IMR-90 (cell line): Measurements from ENCODE around the gene ARMC9. TPM values are rescaled to one million over a fixed set of nuclear protein-coding genes. Genes with fewer than 3 reads are reported as not detected.

Source experiments
- ATAC-seq: fragments of 200-7000 bp; cut with Tn5 transposase; 2 replicates; pipeline ENCODE4 v1.9.1; 2020; ENCODE audit warnings: low read depth, mild to moderate bottlenecking, moderate library complexity
- BruUV-seq: library from RNA; stranded (reverse); fragments of 400-500 nt; replicated peaks from 2 replicates; lab custom pipeline; 2021; lab: Mats Ljungman, UMichigan
- CTCF ChIA-PET: fragments of 300-600 bp; formaldehyde crosslinking; extraction: SDS; loops from one replicate; lab custom pipeline; 2021; ENCODE audit warnings: antibody characterized with exemption; lab: Yijun Ruan, JAX
- POLR2A ChIA-PET: fragments of 300-600 bp; sonication (Branson Sonifier 250); formaldehyde crosslinking; loops from one replicate; lab custom pipeline; 2022; ENCODE audit warnings: antibody characterized with exemption; ENCODE audit not compliant: unreplicated experiment; lab: Charles Lee
- DNase-seq: peaks from one replicate; pipeline ENCODE4 v3.0.0; 2013
- H2AFZ ChIP-seq: replicated peaks from 2 replicates; pipeline ENCODE3; 2013; ENCODE audit warnings: low read length, mild to moderate bottlenecking; ENCODE audit not compliant: poor library complexity
- H2AK5ac ChIP-seq: 2 replicates; pipeline ENCODE4 v1.6.1; 2013; ENCODE audit warnings: low read depth, low read length, inconsistent platforms
- H2AK9ac ChIP-seq: replicated peaks from 2 replicates; pipeline ENCODE3; 2013; ENCODE audit warnings: mild to moderate bottlenecking, low read depth, low read length, moderate library complexity; ENCODE audit not compliant: poor library complexity
- H2BK120ac ChIP-seq: 2 replicates; pipeline ENCODE4 v1.6.1; 2013; ENCODE audit warnings: low read depth, low read length, inconsistent platforms
- H2BK15ac ChIP-seq: 3 replicates; pipeline ENCODE4 v1.6.1; 2013; ENCODE audit warnings: low read depth, low read length, inconsistent platforms
- H2BK20ac ChIP-seq: 2 replicates; pipeline ENCODE4 v1.6.1; 2013; ENCODE audit warnings: low read depth, mild to moderate bottlenecking, inconsistent platforms, low read length, moderate library complexity
- H2BK5ac ChIP-seq: 2 replicates; pipeline ENCODE4 v1.6.1; 2013; ENCODE audit warnings: mild to moderate bottlenecking, low read depth, low read length, inconsistent platforms; ENCODE audit not compliant: poor library complexity, severe bottlenecking
- H3K14ac ChIP-seq: replicated peaks from 2 replicates; pipeline ENCODE4 v1.6.1; 2013; ENCODE audit warnings: low read depth, low read length, inconsistent platforms
- H3K18ac ChIP-seq: 2 replicates; pipeline ENCODE4 v1.6.1; 2013; ENCODE audit warnings: low read depth, low read length, control low read depth
- H3K23ac ChIP-seq: 2 replicates; pipeline ENCODE4 v1.6.1; 2013; ENCODE audit warnings: low read depth, low read length, inconsistent platforms
- H3K27ac ChIP-seq: 2 replicates; pipeline ENCODE4 v1.5.1; 2013; ENCODE audit warnings: mild to moderate bottlenecking, control low read depth, low read length; ENCODE audit not compliant: insufficient read depth
- H3K27me3 ChIP-seq: 2 replicates; pipeline ENCODE4 v1.6.1; 2013; ENCODE audit warnings: low read length; ENCODE audit not compliant: control insufficient read depth, insufficient read depth
- H3K36me3 ChIP-seq: 2 replicates; pipeline ENCODE4 v1.6.1; 2013; ENCODE audit warnings: low read length, mixed read lengths; ENCODE audit not compliant: control insufficient read depth, insufficient read depth
- H3K4ac ChIP-seq: 2 replicates; pipeline ENCODE4 v1.6.1; 2013; ENCODE audit warnings: low read depth, low read length, inconsistent platforms
- H3K4me1 ChIP-seq: 2 replicates; pipeline ENCODE4 v1.6.1; 2013; ENCODE audit warnings: low read length, mixed read lengths; ENCODE audit not compliant: control insufficient read depth, insufficient read depth
- H3K4me2 ChIP-seq: 2 replicates; pipeline ENCODE4 v1.6.1; 2013; ENCODE audit warnings: low read depth, mild to moderate bottlenecking, control low read depth, low read length, moderate library complexity
- H3K4me3 ChIP-seq: 2 replicates; pipeline ENCODE4 v1.5.1; 2013; ENCODE audit warnings: low read depth, mild to moderate bottlenecking, control low read depth, low read length, moderate library complexity; ENCODE audit not compliant: insufficient read depth
- H3K56ac ChIP-seq: 2 replicates; pipeline ENCODE4 v1.6.1; 2013; ENCODE audit warnings: low read length, inconsistent platforms; ENCODE audit not compliant: insufficient read depth; ENCODE audit errors: extremely low read depth
- H3K79me1 ChIP-seq, 2 experiments: 2 replicates each; pipeline ENCODE4 v1.6.1; 2013; ENCODE audit warnings: low read length in 2 of 2, inconsistent platforms in 1 of 2, low read depth in 1 of 2
- H3K9ac ChIP-seq: 2 replicates; pipeline ENCODE4 v1.6.1; 2013; ENCODE audit warnings: low read depth, low read length, control low read depth
- H3K9me1 ChIP-seq: 2 replicates; pipeline ENCODE4 v1.6.1; 2013; ENCODE audit warnings: low read length, inconsistent platforms; ENCODE audit not compliant: insufficient read depth
- H3K9me3 ChIP-seq: 2 replicates; pipeline ENCODE4 v1.6.1; 2013; ENCODE audit warnings: low read length; ENCODE audit not compliant: control insufficient read depth, insufficient read depth
- H4K20me1 ChIP-seq: 2 replicates; pipeline ENCODE4 v1.6.1; 2013; ENCODE audit warnings: low read length, inconsistent platforms; ENCODE audit not compliant: insufficient read depth
- H4K5ac ChIP-seq: 2 replicates; pipeline ENCODE4 v1.6.1; 2013; ENCODE audit warnings: mild to moderate bottlenecking, low read depth, low read length, control low read depth
- H4K8ac ChIP-seq, 2 experiments: 2 replicates each; pipeline ENCODE4 v1.6.1; 2013; ENCODE audit warnings: low read depth in 2 of 2, low read length in 2 of 2, control low read depth in 1 of 2, inconsistent platforms in 1 of 2
- H4K91ac ChIP-seq: 2 replicates; pipeline ENCODE4 v1.6.1; 2013; ENCODE audit warnings: low read depth, low read length, inconsistent platforms; ENCODE audit not compliant: insufficient read depth
- BHLHE40 ChIP-seq: fragments of 150-350 bp; IDR thresholded peaks from 2 replicates; pipeline ENCODE4 v1.6.1; 2016; ENCODE audit warnings: mild to moderate bottlenecking, low read depth, low read length
- CHD1 ChIP-seq: IDR thresholded peaks from 2 replicates; pipeline ENCODE4 v1.6.1; 2012; ENCODE audit warnings: low read depth, low read length, improper control_type of control experiment
- NFE2L2 ChIP-seq: fragments of 150-350 bp; IDR thresholded peaks from 2 replicates; pipeline ENCODE4 v1.6.1; 2016; ENCODE audit warnings: low read depth, mild to moderate bottlenecking, low read length
- WGBS, 2 experiments: methylation state at CpG; one replicate each; pipeline versions ENCODE4 v1.1.5 to v1.1.7; 2013; ENCODE audit warnings: missing lambda C conversion rate in 2 of 2; ENCODE audit not compliant: insufficient read length in 1 of 2; ENCODE audit errors: extremely low coverage in 2 of 2; 5-methylcytosine and 5-hydroxymethylcytosine counted together
- dilution Hi-C: fragments of 300-500 bp; cut with HindIII; formaldehyde crosslinking; loops from one replicate; pipeline ENCODE4 v1.14.3; 2018; ENCODE audit warnings: low sequenced_read_pairs; ENCODE audit not compliant: unreplicated experiment
- in situ Hi-C: fragments of 300-500 bp; cut with MboI; formaldehyde crosslinking; loops from 3 replicates; pipeline ENCODE4 v1.14.3; 2019; ENCODE audit warnings: low sequenced_read_pairs, inconsistent platforms, mixed read lengths
- intact Hi-C: fragments of 100-400 bp; cut with micrococcal nuclease; formaldehyde crosslinking; loops from 2 replicates; pipeline ENCODE4 v1.10.0; 2022
- polyA plus RNA-seq, 3 experiments: library from polyadenylated mRNA; depleted of rRNA; stranded (reverse); fragments of >200 nt; gene quantifications; 2 replicates each; pipeline ENCODE4 v1.2.3, GENCODE V29; 2012; ENCODE audit warnings: low replicate concordance in 1 of 3
- total RNA-seq: library from RNA; depleted of rRNA; stranded (reverse); fragments of >200 nt; gene quantifications from 2 replicates; pipeline ENCODE4 v1.2.3, GENCODE V29; 2012

The ARMC9 gene
- total and polyA plus RNA-seq, 2 of the 4 experiments (the other 2 are of a cell fraction), result 36.0 to 46.6 TPM

DNA sequence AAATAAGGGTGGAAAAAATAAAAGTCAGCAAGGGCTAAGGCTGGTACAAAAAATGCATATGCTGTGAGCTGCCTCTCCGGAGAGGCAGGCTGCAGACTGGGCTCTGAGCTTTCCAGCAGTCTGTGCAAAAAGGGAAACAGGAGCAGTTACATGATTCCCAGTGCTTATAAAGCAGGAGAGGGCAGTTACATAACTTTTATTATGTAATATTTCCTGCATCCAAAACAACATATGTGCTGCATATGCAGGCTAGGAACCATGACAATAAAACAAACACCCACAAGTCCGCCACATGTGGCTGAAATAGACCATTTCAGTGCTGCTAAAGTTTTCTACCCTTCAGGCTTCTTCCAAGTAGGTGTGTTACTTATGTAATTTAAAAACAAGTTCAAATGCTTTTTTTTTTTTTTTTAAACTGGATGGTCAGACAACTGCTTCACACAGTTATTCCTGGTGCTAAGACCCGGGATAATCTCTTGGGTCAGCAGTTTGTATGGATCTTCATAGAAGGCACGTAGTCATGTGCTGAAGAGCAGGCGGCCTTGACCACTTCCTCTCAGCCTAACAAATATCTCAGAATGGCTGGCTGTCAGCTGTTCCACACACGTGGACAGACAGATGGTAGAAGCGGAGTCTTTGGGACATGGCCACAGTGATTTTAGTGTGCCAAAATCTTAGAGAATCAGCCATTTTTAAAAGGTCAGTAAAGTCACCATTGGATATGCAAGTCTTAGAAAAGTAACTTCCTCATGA is 43.5 kb downstream of the ARMC9 start:
- Histone ChIP-seq H2BK5ac (no peak overlapping the region), H2AK9ac (no peak overlapping the region), H2AFZ (no peak overlapping the region), H3K9me3 (no peaks in the 10 kb centered on the region), H2BK15ac (no peak overlapping the region), H3K79me1 (peaks cover 0 to 9% of the 10 kb centered on the region in 2 experiments; a peak in 2 of 4 replicates), H2AK5ac (no peak overlapping the region), H3K4me3 (no peak overlapping the region), H3K36me3 (peaks cover 38% of the 10 kb centered on the region), H3K23ac (0 out of 2 replicates have a peak overlapping the region, but pooled peaks have one; percentile 73), H2BK20ac (no peak overlapping the region), H3K4ac (no peak overlapping the region), H4K91ac (no peak overlapping the region), H3K27me3 (no peaks in the 10 kb centered on the region), H3K14ac (no peak overlapping the region), H4K8ac (no peak overlapping the region), H2BK120ac (no peak overlapping the region), H3K56ac (no peak overlapping the region), H4K5ac (no peak overlapping the region), H4K20me1 (no peaks in the 10 kb centered on the region), H3K9me1 (peaks cover 6% of the 10 kb centered on the region; the same call in 1 of the 2 replicates), H3K18ac (no peak overlapping the region), H3K4me2 (no peak overlapping the region), H3K4me1 (no peaks in the 10 kb centered on the region), H3K27ac (no peak overlapping the region), H3K9ac (no peak overlapping the region)
- dilution Hi-C loops, result no loop called here
- ATAC-seq (no peak), DNase-seq (no peak)
- WGBS, 2 experiments, result no CpG with 5 or more reads among the region's 7 CpGs
- ChIA-PET POLR2A (no interaction called here), CTCF (no interaction called here)
- in situ Hi-C loops, result no loop called here
- TF ChIP-seq NFE2L2, result no peak
- no peak for TF ChIP-seq BHLHE40
- TF ChIP-seq CHD1, result no peak
- no TSS peak for BruUV-seq
- intact Hi-C loops, result no loop called here
